Measurements from ENCODE around the gene OR1J2.

Gene OR1J2

DNA sequence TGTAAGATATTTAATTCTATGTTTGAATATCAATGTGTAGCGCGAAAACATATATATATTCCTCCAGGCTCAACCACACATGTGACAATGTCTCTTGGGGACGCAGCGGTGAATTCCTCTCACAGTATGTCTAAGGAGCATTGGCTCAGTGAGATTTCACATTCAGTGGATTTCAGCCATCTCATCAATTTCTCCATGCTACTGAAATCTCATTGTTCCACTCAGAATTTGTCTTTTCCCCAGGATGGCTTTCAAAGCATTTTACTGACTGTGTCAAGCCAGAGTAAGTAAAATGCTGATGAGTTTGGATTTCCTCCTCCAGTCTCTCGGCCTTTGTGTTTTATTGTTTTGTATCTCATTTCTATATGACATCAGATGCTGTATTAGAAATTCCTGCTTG, 31.5 kb upstream of the OR1J2 start:
- ATAC-seq (ENCODE audit: low read depth) (no peak), DNase-seq (ENCODE audit: low spot score) (no peak)
- H3K27ac ChIP-seq (ENCODE audit: poor library complexity, severe bottlenecking) = no peak overlapping the region
- TF ChIP-seq, protein P1, sequence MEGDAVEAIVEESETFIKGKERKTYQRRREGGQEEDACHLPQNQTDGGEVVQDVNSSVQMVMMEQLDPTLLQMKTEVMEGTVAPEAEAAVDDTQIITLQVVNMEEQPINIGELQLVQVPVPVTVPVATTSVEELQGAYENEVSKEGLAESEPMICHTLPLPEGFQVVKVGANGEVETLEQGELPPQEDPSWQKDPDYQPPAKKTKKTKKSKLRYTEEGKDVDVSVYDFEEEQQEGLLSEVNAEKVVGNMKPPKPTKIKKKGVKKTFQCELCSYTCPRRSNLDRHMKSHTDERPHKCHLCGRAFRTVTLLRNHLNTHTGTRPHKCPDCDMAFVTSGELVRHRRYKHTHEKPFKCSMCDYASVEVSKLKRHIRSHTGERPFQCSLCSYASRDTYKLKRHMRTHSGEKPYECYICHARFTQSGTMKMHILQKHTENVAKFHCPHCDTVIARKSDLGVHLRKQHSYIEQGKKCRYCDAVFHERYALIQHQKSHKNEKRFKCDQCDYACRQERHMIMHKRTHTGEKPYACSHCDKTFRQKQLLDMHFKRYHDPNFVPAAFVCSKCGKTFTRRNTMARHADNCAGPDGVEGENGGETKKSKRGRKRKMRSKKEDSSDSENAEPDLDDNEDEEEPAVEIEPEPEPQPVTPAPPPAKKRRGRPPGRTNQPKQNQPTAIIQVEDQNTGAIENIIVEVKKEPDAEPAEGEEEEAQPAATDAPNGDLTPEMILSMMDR (IDR thresholded peaks at IDR 0.05; ENCODE audit: poor library complexity, severe bottlenecking) = no peak
- H3K36me3 ChIP-seq (ENCODE audit: low read depth) = no peaks in the 10 kb centered on the region
- no peaks in the 10 kb centered on the region for H3K9me3 ChIP-seq (ENCODE audit: severe bottlenecking)
- no peak overlapping the region for H3K4me3 ChIP-seq (ENCODE audit: severe bottlenecking)
- H3K27me3 ChIP-seq (ENCODE audit: insufficient read depth, poor library complexity, severe bottlenecking) = peaks cover 3% of the 10 kb centered on the region
- no peaks in the 10 kb centered on the region for H3K4me1 ChIP-seq (ENCODE audit: insufficient read depth, poor library complexity, severe bottlenecking)

DNA sequence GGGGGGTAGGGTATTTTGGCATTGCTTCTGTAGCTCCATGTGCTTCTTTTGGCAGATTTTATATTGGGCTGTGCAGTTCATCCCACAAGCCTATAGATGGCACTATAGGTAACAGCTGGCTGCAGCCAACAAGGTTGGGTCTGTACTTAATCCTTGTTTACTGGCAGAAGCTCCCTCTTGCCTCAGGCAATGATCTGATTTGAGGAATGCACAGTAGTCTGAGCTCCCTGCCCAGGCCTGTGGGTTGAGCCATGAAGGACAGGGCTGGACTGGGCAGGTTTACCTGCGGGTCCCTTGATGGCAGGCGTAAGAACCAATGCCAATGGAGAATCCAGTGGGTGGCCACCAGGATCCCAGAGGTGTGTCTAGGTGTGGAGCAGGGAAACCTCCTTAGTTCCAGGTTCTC, 11.7 kb upstream of the OR1J2 start:
- TF ChIP-seq, protein P1 (IDR thresholded peaks at IDR 0.05; ENCODE audit: poor library complexity, severe bottlenecking) = peak; percentile 76
- ATAC-seq (ENCODE audit: low read depth) (peak; percentile 88), DNase-seq (ENCODE audit: low spot score) (no peak)
- Histone ChIP-seq H3K4me3 (ENCODE audit: severe bottlenecking) (no peak overlapping the region), H3K27ac (ENCODE audit: poor library complexity, severe bottlenecking) (no peak overlapping the region), H3K9me3 (ENCODE audit: severe bottlenecking) (no peaks in the 10 kb centered on the region), H3K36me3 (ENCODE audit: low read depth) (no peaks in the 10 kb centered on the region), H3K4me1 (ENCODE audit: insufficient read depth, poor library complexity, severe bottlenecking) (no peaks in the 10 kb centered on the region), H3K27me3 (ENCODE audit: insufficient read depth, poor library complexity, severe bottlenecking) (peaks cover 12% of the 10 kb centered on the region)

DNA sequence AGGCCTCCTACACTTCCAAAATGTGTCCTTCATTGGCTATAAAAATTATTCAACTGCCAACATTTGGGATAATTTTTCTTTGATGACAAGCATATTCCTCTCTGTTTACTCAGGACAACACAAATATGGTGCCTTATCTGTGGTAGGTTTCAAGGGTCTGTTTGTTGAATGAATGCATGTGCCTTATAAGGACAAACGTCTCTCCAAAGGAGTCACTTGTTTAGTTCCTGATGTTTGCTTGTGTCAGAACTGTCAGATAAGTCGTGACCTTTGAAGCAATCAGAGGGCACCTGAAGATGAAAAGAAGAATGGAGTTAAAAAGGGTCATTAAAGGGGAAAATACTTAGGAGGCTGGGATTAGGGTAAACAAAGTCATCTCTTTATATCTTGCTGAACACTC, 3.6 kb upstream of the OR1J2 start:
- ATAC-seq (ENCODE audit: low read depth) = no peak
- TF ChIP-seq, protein P1 (IDR thresholded peaks at IDR 0.05; ENCODE audit: poor library complexity, severe bottlenecking) = no peak
- Histone ChIP-seq H3K4me3 (ENCODE audit: severe bottlenecking) (no peak overlapping the region), H3K27ac (ENCODE audit: poor library complexity, severe bottlenecking) (no peak overlapping the region), H3K9me3 (ENCODE audit: severe bottlenecking) (no peaks in the 10 kb centered on the region), H3K36me3 (ENCODE audit: low read depth) (no peaks in the 10 kb centered on the region), H3K27me3 (ENCODE audit: insufficient read depth, poor library complexity, severe bottlenecking) (peaks cover 6% of the 10 kb centered on the region), H3K4me1 (ENCODE audit: insufficient read depth, poor library complexity, severe bottlenecking) (no peaks in the 10 kb centered on the region)
- DNase-seq (ENCODE audit: low spot score) = no peak

DNA sequence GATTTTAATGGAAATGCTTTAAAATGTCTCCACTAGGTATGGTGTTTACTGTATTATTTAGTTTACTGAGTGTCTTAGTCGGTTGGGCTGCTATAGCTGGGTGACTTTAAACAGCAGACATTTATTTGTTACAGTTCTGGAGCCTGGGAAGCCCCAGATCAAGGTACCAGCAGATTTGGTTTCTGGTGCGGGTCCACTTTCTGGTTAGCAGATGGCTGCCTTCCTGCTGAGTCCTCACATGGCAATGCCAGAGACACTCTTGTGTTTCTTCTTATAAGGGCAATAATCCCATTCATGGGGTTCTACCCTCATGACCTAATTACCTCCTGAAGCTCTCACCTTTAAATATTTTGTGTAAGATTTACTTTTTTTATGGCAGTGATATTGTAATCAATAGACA, 7.6 kb downstream of the OR1J2 start:
- DNase-seq (ENCODE audit: low spot score) (no peak), ATAC-seq (ENCODE audit: low read depth) (no peak)
- H3K27ac ChIP-seq (ENCODE audit: poor library complexity, severe bottlenecking) = no peak overlapping the region
- H3K36me3 ChIP-seq (ENCODE audit: low read depth) = no peaks in the 10 kb centered on the region
- H3K27me3 ChIP-seq (ENCODE audit: insufficient read depth, poor library complexity, severe bottlenecking) = peaks cover 7% of the 10 kb centered on the region
- H3K4me3 ChIP-seq (ENCODE audit: severe bottlenecking) = no peak overlapping the region
- H3K4me1 ChIP-seq (ENCODE audit: insufficient read depth, poor library complexity, severe bottlenecking) = no peaks in the 10 kb centered on the region
- TF ChIP-seq, protein P1 (IDR thresholded peaks at IDR 0.05; ENCODE audit: poor library complexity, severe bottlenecking) = no peak
- H3K9me3 ChIP-seq (ENCODE audit: severe bottlenecking) = no peaks in the 10 kb centered on the region

DNA sequence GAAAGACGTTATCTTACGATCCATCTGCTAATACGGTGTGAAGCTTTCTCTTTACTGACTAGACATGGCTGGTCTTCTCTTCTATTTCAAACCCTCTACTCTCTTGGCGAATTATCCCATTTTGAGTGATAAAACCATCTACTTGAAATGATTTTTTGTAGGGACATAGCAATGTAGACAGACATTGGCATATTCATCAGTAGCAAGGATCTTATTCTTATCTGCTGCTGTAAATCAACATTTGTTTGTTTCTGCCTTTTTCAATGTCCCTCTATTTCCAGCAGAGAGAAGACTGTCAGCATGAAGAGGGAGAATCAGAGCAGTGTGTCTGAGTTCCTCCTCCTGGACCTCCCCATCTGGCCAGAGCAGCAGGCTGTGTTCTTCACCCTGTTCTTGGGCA, 8.2 kb downstream of the OR1J2 start, which contains the start of gene OR1J4:
OR1J4 (plus strand) TSS at position 301 of the 400 bp plus-strand sequence; CDS start at position 301, 0 bp downstream.
- TF ChIP-seq, protein P1 (IDR thresholded peaks at IDR 0.05; ENCODE audit: poor library complexity, severe bottlenecking) = no peak
- Histone ChIP-seq H3K4me1 (ENCODE audit: insufficient read depth, poor library complexity, severe bottlenecking) (no peaks in the 10 kb centered on the region), H3K27ac (ENCODE audit: poor library complexity, severe bottlenecking) (no peak within 1 kb of the TSS), H3K4me3 (ENCODE audit: severe bottlenecking) (no peak within 1 kb of the TSS), H3K9me3 (ENCODE audit: severe bottlenecking) (no peaks in the 10 kb centered on the region), H3K27me3 (ENCODE audit: insufficient read depth, poor library complexity, severe bottlenecking) (peaks cover 7% of the 10 kb centered on the region), H3K36me3 (ENCODE audit: low read depth) (no peaks in the 10 kb centered on the region)
- DNase-seq (ENCODE audit: low spot score) (no peak), ATAC-seq (ENCODE audit: low read depth) (no peak)
